Vagina (tissue), 2 donors: Measurements from ENCODE around the gene RAB40C.

Experiments
- POLR2A ChIP-seq, 2 donors: fragments of 450-650 bp; IDR thresholded peaks; one replicate each; pipeline ENCODE4 v1.6.1; 2017; ENCODE audit warnings: antibody characterized with exemption in 2 of 2, mild to moderate bottlenecking in 2 of 2, moderate library complexity in 2 of 2
- POLR2AphosphoS5 ChIP-seq, 2 donors: sonication (generic); formaldehyde crosslinking; IDR thresholded peaks; one replicate each; pipeline ENCODE4 v1.9.0; 2017; ENCODE audit warnings: antibody characterized with exemption in 2 of 2, mild to moderate bottlenecking in 2 of 2, low read depth in 1 of 2; ENCODE audit not compliant: insufficient read depth in 1 of 2
- TF ChIP-seq, protein P1 (sequence below), 3 experiments: fragments of 450-650 bp in 2 of 3; fragments of 200-600 bp in 1 of 3; sonication (generic) in 1 of 3; IDR thresholded peaks; one replicate each; pipeline ENCODE4 v1.5.1; 2017 to 2019; ENCODE audit warnings: antibody characterized with exemption in 3 of 3, mild to moderate bottlenecking in 2 of 3, moderate library complexity in 2 of 3

DNA sequence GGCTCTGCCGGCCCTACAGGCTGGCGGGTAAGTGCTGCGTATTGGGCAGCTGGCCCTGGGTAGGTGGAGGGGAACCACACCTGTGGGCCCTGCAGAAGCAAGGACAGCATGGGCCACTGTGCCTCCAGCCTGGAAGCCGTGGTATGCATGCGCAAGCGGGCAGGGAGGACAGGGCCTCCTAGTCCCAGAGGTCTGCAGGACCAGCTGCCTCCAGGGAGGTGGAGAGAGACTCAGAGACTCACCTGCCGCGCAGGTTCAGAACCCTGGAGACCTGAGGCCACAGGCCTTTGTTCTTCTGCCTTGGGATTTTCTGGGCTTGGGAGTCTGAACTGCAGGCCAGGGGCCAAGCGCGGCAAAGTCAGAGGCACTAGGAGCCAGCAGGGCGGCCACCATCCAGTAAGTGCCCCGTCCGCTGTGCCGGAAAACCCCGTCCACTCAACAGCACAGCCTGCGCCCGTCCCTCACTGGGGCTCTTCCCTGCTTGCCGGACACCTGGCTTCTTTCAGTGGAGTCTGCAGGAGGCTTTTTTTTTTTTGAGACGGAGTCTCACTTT lies 8.8 kb upstream of the RAB40C start:
- TF ChIP-seq, protein P1, sequence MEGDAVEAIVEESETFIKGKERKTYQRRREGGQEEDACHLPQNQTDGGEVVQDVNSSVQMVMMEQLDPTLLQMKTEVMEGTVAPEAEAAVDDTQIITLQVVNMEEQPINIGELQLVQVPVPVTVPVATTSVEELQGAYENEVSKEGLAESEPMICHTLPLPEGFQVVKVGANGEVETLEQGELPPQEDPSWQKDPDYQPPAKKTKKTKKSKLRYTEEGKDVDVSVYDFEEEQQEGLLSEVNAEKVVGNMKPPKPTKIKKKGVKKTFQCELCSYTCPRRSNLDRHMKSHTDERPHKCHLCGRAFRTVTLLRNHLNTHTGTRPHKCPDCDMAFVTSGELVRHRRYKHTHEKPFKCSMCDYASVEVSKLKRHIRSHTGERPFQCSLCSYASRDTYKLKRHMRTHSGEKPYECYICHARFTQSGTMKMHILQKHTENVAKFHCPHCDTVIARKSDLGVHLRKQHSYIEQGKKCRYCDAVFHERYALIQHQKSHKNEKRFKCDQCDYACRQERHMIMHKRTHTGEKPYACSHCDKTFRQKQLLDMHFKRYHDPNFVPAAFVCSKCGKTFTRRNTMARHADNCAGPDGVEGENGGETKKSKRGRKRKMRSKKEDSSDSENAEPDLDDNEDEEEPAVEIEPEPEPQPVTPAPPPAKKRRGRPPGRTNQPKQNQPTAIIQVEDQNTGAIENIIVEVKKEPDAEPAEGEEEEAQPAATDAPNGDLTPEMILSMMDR (IDR thresholded peaks at IDR 0.05) = no peak
- TF ChIP-seq POLR2A (IDR thresholded peaks at IDR 0.05) (no peak), POLR2AphosphoS5 (IDR thresholded peaks at IDR 0.05; ENCODE audit: insufficient read depth in 1 of 2, low read depth in 1 of 2) (no peak)
